ENCODE measurements around the gene AJAP1.

DNA sequence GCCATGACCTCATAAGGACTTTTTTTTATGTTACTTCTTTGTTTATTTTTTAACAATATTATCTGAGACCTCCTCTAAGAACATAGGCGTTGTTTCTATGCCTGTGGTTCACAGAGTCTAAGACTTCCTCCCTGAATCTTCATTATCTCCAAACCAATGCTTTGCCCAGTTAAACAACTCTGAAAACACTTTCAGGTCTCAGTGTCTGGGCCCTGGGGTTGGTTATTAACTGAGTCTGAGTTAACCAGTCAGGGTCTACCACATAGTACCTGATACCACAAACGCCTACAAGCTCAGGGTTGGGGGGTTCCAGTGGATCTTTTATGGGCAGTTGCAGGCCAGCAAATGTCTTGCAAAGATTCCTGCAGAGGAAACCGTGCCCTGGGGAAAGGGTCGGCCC, 138.2 kb downstream of the AJAP1 start:
- TF ChIP-seq, protein P1, sequence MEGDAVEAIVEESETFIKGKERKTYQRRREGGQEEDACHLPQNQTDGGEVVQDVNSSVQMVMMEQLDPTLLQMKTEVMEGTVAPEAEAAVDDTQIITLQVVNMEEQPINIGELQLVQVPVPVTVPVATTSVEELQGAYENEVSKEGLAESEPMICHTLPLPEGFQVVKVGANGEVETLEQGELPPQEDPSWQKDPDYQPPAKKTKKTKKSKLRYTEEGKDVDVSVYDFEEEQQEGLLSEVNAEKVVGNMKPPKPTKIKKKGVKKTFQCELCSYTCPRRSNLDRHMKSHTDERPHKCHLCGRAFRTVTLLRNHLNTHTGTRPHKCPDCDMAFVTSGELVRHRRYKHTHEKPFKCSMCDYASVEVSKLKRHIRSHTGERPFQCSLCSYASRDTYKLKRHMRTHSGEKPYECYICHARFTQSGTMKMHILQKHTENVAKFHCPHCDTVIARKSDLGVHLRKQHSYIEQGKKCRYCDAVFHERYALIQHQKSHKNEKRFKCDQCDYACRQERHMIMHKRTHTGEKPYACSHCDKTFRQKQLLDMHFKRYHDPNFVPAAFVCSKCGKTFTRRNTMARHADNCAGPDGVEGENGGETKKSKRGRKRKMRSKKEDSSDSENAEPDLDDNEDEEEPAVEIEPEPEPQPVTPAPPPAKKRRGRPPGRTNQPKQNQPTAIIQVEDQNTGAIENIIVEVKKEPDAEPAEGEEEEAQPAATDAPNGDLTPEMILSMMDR (IDR thresholded peaks at IDR 0.05; ENCODE audit: low read depth, low read length) = no peak
- no peak for TF ChIP-seq POLR2A (IDR thresholded peaks at IDR 0.05; ENCODE audit: extremely low read depth, insufficient read length)
